Stimulated activated CD8-positive, alpha-beta memory T cell treated with anti-CD3 and anti-CD28 coated beads, Interleukin-15, amount 100 ng/mL, for 1 hour (primary cell): Measurements from ENCODE around the gene ASB9.
"Not testable (repeated sequence)": the region's sequence is repeated elsewhere in the genome, so short reads cannot be mapped to it uniquely, and the experiment has no call there.

Source experiments
- DNase-seq: peaks from one replicate; pipeline ENCODE4 v3.0.0-alpha.2; 2020; ENCODE audit warnings: low read depth

Gene ASB9

GRCh38 chrX:15241301-15241700 is 28.6 kb downstream of the ASB9 start:
- no peak for DNase-seq

- no peak for DNase-seq
These were observed 29.5 kb downstream of the ASB9 start for GRCh38 chrX:15240414-15240813.

- no peak for DNase-seq
These were observed 33.7 kb downstream of the ASB9 start for GRCh38 chrX:15236146-15236545.

DNA sequence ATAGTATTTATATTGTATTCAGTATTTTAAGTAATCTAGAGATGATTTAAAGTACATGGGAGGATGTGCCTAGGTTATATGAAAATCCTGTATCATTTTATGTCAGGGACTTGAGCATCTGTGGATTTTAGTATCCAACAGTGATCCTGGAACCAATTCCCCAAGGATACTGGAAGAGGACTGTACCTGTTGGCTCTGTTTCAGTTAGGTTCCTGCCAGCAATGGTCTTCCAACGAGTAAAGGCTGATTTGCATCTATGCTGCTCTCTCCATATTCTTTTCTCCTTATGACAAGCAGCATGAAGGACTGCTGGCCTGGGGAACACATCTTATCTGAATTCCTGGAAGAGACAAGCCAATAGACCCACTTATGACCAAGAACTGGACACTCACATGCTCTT is 34.9 kb downstream of the ASB9 start:
- no peak for DNase-seq

DNA sequence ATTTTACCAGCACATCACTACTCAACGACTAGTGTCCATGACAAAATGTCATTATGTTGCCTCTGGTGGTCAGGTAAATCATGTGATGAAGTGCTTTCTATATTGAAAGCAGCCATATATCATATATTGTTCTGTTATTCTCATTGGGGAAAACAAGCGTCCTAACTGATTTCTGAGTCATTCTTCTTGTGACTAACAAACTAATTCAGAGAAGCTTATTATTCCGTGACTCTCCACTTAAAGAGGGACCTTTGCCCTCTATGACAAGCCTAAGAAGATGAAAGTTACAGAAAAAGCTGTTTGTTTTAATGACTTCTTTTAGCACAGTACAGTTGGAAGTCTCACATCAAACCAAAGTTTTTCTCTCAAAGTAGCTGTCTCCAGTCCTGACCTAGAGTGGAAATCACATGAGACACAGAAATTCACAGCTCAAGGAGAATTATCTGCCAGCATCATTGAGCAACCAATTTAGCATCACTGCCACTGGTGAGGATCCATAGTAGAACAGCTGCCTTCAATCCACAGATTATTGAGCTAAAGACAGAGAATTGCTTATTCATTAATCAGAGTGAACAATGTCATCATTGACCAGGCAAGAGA is 36.4 kb downstream of the ASB9 start:
- DNase-seq, result no peak

- DNase-seq, result no peak
These were observed 45.1 kb downstream of the ASB9 start for GRCh38 chrX:15224747-15225146.

DNA sequence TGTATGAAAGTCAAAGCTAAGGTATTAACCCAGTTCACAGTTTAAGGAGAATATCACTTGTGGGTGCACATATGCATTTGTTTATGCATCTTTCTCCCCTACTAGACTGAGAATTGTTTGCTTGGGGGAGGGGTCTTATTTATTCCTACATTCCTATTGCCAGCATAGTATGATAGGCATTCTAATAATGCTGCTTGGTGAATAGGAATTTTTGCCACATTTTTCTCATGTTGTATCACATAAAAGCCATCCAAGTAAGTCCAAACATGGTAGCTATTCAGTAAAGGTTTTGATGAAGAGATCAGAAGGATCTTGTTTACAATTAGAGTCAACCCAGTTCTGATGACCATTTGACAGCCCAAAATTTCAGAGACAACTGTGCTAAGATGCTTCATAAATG is 48.6 kb downstream of the ASB9 start:
- no peak for DNase-seq

- DNase-seq, result no peak
These were observed 52.7 kb downstream of the ASB9 start for GRCh38 chrX:15217161-15217560.

DNA sequence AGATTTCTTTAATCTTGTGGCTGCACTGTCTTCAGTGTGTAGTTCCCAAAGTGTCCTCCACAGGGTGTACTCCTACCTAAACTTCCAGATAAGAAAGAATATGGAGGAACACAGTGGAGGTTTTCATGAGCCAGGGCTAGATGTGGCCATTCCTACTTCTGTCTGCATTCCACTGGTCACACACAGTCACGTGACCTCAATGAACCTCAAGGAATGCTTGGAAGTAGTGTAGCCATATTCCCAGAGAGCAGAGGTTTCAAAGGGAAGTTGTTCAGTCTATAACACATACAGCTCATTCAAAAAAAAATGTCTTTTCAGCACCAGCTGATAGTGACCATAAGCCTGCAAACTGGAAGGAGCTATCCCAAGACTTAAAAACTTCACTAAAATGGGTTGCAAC is 53.6 kb downstream of the ASB9 start:
- DNase-seq, result no peak

GRCh38 chrX:15215366-15215765 is 54.5 kb downstream of the ASB9 start:
- no peak for DNase-seq

GRCh38 chrX:15214588-15214987 is 55.3 kb downstream of the ASB9 start:
- DNase-seq, result no peak

- DNase-seq, result no peak
These were observed 60.8 kb downstream of the ASB9 start for GRCh38 chrX:15209096-15209495.

DNA sequence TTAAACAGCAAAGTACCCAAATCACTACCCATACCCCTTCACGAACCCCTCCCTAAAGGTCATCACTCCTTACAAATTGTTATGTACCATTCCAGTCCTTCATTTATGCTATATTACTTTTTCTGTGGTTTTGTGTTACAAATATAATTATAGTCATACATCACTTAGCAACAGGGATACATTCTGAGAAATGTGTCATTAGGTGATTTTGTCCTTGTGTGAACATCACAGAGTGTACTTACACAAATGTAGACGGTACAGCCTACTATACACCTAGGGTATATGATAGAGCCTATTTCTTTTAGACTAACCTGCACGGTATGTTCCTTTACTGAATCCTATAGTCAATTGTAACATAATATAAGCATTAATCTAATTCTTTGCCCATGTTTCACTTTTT is 61.9 kb downstream of the ASB9 start:
- DNase-seq, result no peak

GRCh38 chrX:15207384-15207783 is 62.5 kb downstream of the ASB9 start:
- DNase-seq, result no peak

GRCh38 chrX:15206306-15206705 is 63.6 kb downstream of the ASB9 start:
- no peak for DNase-seq

DNA sequence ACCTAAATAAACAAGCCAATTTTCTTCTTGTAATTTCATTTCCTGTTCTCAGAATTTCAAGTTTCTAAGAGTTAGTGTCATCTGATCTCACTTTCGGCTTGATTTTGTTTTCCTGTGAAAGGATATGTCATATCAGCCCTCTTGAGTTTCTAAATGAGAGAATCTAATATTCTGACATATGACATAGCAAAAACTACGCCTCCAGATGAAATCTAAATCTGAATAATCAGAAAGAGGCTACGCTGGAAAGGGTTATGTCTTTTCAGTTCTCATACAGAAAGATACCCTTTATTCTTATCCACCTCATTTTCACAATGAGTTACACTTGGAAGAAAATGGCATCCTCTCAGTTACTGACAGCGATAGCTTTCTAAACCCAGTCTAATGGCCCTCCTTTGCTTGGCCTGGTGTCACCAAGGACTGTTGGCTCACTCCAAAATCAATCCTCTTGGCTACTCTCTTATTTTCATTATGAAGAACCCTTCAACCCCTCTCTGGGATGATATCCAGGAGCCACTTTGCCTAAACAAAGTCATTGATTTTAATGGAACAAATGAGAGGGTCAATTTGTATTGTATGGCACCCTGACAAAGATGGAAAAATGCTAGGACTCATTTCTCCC is 65.6 kb downstream of the ASB9 start:
- no peak for DNase-seq

GRCh38 chrX:15203694-15204093 is 66.2 kb downstream of the ASB9 start:
- no peak for DNase-seq

DNA sequence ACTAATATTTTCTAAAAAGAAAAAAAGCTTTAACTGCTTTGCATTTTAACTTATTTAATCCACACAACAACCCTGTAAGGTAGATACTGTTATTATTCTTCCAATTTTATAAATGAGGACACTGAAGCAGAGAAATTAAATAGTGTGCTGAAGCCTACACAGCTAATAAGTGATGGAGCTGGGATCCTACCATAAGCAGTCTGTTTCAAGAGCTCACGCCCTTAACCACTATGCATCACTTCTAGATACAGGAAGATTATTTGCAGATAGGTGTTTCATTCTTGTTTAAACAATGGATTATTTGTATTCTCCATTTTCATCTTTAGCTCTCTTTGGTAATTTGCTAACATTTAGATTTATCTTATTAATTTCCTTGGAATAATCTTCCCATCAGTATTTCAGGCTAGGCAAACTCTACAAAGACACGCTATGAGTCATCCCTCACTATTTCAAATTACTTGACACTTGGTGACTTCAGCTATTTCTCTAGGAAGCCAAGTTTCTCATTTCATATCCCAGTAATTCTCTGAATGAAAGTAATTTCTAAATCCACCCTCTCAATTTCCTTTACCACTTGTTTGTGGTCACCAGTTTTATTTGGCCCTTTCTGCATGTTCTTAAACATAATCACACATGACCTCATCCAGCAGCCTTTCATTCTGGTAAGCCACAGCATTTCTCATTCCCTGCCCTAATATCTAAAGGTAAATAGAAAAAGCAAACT is 67.3 kb downstream of the ASB9 start:
- no peak for DNase-seq

GRCh38 chrX:15200871-15201270 is 69.0 kb downstream of the ASB9 start:
- DNase-seq, result no peak

DNA sequence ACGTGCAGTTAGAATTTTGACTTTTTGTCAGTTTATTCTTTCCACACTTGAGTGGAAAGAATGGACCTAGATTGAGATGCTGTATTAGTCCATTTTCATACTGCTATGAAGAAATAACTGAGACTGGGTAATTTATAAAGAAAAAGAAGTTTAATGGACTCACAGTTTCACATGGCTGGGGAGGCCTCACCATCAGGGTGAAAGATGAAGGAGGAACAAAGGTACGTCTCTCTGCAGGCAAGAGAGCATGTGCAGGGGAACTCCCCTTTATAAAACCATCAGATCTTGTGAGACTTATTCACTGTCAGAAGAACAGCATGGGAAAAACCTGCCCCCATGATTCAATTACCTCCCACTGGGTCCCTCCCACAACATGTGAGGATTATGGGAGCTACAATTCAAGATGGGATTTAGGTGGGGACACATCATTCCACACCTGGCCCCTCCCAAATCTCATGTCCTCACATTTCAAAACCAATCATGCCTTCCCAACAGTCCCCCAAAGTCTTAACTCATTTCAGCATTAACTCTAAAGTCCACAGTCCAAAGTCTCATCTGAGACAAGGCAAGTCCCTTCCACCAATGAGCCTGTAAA is 71.2 kb downstream of the ASB9 start:
- DNase-seq, result not testable (repeated sequence)

- DNase-seq, result no peak
These were observed 75.7 kb downstream of the ASB9 start for GRCh38 chrX:15194146-15194545.
